ENCODE data around the gene OBSL1.
A peak's percentile ranks its signal among the peaks of the same experiment; 100 is the strongest.

Gene OBSL1

DNA sequence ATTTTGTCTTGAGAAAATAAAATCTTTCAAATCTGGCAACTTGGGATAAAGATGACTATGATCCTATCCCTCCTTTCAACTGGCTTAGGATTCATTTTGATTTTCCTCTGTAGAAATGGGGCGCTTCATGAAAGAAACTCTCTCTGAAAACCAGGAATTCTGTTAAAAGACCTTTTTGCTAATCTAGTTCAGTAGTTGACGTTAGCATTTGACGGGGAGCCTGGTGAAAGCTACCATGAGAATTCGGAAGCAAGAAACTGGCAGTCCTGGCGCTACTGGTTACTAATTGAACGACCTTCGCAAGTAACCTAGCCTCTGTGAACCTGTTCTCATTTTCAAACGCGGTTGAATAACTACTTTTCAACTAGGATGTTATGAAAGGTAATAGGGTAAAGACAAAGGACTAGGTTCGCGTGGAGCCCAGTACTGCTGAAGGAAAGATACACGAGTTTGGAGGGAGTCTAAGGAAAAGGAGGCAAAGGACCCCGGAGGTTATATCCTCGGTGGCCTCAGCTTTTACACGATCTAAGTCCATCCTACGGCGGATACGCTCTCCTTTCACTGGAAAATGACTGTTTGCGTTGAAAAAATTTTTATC, 25.7 kb upstream of the OBSL1 start:
- DNase-seq (ENCODE audit: low read depth), result peak; percentile 23

DNA sequence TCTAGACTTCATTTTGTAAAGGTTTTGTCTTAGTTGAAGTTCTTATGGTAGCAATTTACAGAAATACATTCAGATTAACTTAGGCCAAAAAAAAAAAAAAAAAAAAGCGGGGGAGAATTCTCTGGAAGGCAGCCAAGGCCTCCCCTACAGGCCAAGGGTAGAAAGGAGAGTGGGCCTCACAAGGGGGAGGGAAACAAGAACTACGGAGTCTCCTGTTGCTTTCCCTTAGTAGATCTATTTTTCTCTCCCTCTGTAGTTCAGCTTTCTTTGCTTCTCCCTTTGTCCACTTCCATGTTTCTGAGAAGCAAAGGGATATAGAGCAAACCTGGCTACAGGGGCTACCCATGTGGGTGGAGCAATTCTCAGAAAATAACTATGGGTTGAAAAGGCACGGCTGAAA, 23.9 kb upstream of the OBSL1 start:
- peak; percentile 69 for DNase-seq (ENCODE audit: low read depth)

DNA sequence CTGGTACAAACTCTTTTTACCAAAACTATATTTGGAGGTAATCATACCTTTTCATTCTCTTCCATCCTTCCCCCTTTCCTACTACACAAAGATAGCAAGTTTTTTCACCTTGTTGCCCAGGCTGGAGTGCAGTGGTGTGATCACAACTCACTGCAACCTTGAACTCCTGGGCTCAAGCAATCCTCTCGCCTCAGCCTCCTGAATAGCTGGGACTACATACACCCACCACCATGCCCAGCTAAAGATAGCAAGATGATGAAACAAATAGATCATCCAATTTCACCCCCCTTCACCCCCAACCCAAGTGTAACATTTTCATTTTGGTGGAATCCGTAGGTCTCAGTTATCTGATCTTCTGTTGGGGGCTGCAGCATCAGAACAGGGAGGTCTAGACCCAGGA, 21.8 kb upstream of the OBSL1 start:
- no peak for DNase-seq (ENCODE audit: low read depth)

DNA sequence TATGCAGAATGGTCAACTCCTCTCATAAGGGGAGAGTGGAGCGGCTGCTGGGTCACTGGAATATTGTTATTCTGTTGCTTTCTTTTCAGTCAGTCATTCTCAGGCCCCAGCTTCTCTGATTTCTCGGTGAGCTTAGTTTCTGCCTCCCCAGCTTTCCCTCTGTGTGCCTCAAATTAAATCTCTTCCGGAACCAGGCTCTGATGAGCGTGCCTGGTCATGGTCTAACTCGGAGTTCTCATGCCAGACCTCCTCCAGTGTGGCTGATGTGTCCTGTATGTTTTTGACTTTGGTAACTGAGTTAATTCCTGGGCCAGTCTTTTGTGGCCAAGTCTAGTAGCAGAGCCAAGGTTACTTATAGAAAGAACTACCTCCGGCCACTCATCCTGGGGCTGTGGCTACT, 21.4 kb upstream of the OBSL1 start:
- no peak for DNase-seq (ENCODE audit: low read depth)

DNA sequence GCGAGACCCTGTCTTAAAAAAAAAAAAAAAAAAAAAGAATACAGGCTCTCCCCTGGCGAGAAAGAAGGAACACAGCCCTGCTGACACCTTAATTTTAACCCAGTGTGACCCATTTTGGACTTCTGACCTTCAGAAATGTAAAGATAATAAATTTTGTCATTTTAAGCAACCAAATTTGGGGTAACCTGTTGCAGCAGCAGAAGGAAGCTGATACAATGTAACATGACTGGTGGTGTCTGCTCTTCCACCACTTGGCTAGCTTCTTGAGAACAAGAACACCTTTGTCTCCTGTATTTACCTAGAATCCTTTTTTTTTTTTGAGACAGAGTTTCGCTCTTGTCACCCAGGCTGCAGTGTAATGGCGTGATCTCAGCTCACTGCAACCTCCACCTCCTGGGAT, 19.8 kb upstream of the OBSL1 start:
- DNase-seq (ENCODE audit: low read depth), result no peak

DNA sequence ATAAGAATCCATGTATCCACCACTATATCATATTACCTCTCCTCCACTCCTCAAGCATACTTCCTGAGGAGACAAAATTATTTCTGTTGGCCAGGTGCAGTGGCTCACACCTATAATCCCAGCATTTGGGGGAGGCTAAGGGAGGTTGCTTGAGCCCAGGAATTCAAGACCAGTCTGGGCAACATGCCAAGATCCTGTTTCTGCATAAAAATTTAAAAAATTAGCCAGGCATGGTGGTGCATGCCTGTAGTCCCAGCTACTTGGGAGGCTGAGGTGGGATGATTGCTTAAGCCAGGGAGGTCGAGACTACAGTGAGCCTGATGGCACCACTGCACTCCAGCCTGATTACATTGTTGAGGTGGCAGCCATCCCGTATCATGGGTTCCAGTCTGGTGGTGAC, 10.0 kb upstream of the OBSL1 start:
- no peak for DNase-seq (ENCODE audit: low read depth)

DNA sequence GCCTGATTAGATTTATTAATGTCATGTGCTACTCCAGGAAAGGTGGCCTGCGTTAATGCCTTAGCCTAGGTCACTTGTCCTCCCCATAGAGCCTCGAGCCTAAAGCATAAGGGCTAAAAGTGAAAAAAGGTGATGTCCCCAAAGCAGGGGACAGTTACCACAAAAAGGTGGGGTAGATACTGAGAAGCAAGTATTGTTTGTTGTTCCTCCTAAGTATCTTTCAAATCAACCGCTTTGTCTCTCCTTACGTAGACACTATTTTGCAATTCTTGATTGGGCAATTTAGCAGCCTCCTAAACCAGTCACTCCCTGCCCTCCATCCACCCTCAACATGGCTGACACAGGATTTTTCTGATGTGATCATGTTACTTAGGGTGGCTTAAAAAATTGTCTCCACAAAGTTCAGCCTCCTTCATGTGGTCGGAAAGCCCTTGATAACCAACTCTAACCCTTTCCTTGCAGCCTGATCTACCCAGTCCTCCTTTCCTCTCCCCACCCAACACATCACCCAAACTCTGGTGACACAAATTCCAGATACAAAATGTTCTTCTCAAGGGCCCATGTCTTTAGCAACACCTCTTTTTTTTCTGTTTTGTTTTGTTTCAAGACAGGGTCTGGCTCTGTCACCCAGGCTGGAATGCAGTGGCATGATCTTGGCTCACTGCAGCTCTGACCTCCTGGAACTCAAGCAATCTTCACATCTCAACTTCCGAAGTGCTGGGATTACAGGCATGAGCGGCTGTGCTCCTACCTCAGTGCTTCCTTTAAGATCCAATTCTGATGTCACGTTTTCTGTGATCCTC, 7.7 kb upstream of the OBSL1 start:
- peak; percentile 93 for DNase-seq (ENCODE audit: low read depth)

DNA sequence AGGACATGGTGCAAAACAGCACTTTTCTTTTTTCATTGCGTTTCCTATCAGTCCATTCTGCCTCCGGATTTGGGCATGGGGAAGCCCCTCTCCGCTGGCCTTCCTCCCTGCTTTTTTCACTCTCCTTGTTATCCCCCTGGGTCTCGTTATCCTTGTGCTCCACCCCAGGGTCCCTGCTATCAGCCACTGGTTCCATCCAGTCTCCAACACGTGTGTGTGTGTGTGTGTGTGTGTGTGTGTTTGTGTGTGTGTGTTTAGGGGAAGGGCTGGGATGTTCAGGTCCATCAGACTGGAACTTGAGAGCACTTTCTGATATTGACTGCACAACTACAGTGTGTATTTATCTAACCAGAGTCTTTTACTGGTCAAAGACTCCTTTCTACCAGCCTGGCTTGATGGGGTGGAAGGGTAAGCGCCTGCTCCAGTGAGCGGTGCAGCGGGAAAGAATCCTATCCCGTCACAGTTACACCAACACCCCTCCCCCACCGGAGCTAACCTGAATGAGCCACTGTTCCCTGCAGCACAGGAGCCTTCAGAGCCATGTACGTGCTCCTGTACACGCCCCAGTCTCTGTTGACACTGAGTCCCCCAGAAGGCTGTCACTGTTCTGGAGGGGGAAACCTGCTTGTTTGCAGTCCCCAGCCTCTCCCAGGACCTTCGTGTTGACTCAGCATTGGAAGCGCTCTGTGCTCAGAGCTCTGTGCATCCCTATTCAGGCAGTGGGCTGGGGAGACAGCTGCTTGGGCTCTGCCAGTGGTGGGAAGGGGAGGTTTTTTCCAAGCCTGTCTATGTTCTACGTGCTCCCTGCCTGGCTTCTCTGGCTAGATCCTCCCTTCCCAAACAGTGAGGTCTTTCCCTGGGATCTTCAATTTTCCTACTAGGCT, 5.4 kb upstream of the OBSL1 start:
- DNase-seq (ENCODE audit: low read depth), result no peak

DNA sequence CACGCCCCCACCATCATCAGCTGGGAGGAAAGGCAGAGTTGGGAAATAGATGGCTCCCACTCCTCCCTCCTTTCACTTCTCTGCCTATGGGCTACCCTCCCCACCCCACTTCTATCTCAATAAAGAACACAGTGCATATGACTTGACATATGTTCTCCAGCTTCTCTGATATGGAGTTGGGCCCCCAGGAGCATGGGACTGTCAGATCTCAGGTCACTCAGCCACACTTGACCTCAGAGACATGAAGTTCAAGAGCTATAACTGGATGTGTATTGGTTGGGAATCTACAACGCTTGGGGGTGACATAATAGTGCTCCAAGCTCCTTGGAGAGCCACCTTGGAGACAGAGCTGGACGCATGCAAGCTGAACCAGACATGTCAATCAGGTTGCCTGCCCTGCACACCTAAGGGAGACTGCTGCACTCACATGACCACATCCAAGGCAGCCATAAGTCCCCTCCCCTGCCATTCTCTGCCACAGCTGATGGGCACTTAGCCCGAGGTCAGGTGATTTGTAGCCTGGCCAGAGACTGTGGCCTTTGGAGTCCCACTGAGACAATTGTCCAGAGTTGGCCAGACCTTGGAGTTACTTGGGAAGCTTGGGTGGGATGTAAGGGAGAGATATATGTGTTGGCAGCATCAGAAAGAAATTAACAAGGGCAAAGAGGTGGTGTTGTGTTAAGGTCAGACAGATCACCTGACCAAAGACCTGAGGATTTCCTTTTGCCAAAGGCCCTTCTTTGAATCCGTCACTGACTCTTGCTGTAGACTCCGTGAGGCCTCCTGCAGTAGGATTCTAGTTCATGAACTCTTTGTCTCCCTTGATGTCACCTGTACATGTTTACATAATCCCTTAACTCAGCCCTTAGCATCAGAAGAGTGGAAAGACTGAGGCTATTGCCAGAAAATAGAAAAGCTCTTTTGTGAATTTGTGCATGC, 4.5 kb upstream of the OBSL1 start:
- no peak for DNase-seq (ENCODE audit: low read depth)

DNA sequence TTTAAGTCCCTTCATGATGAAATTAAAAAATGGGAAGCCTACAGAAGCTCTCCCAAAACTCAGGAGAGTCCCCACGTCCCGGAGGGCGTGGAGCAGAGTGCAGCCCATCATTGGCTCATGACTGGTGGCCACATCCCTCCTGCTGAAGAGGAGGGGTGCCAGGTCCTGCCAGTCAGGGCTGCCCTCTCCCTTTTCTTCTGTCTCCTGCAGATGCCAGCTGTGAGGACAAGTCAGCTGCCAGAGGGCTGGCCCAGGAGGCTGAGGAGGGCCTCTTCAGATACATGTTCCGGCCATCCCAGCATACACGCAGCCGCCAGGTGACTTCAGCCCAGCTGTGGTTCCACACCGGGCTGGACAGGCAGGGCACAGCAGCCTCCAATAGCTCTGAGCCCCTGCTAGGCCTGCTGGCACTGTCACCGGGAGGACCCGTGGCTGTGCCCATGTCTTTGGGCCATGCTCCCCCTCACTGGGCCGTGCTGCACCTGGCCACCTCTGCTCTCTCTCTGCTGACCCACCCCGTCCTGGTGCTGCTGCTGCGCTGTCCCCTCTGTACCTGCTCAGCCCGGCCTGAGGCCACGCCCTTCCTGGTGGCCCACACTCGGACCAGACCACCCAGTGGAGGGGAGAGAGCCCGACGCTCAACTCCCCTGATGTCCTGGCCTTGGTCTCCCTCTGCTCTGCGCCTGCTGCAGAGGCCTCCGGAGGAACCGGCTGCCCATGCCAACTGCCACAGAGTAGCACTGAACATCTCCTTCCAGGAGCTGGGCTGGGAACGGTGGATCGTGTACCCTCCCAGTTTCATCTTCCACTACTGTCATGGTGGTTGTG, 3.4 kb upstream of the OBSL1 start:
- no peak for DNase-seq (ENCODE audit: low read depth)

DNA sequence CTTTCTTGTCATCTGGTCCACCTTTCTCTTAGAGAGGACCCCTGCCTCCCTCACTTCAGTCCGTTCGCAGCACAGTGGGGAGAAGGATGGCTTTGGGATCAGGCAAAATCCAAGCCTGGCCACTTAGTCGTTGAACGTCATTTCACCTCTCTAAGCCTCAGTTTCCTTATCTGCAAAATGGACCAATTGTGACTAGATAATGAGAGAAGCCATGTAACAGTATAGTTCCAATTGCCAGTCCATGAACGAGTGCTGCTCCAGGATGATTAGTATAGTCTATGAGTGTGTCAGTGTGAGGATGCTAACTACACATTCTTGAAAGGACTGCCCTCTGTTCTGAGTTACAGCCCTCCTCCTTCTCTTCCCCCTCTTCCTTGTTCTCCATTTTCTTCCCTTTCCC, 1.8 kb upstream of the OBSL1 start:
- no peak for DNase-seq (ENCODE audit: low read depth)

DNA sequence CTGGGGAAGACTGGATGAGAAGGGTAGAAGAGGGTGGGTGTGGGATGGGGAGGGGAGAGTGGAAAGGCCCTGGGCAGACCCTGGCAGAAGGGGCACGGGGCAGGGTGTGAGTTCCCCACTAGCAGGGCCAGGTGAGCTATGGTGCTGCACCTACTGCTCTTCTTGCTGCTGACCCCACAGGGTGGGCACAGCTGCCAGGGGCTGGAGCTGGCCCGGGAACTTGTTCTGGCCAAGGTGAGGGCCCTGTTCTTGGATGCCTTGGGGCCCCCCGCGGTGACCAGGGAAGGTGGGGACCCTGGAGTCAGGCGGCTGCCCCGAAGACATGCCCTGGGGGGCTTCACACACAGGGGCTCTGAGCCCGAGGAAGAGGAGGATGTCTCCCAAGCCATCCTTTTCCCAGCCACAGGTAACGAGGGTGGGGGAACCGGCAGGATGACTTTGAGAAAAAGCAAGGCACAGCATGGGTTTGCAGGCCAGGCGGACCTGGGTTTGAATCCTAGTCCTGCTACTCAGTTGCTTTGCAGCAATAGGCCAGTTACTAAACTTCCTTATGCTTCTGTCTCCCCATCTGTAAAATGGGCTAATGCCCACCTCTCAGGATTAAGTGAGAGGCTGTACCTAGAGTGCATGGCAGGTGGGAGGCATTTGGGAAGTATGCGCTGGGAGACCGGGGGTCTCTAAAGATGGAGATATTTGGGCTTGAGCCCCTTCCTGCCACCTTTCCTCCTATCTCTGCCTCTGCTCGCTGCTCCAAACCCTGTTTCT, 1.1 kb upstream of the OBSL1 start, which contains the start of gene INHA:
Gene INHA (plus strand): TSS at position 74 of the 765 bp plus-strand sequence. CDS start 65 bp downstream, at position 139.
- DNase-seq (ENCODE audit: low read depth), result no peak

DNA sequence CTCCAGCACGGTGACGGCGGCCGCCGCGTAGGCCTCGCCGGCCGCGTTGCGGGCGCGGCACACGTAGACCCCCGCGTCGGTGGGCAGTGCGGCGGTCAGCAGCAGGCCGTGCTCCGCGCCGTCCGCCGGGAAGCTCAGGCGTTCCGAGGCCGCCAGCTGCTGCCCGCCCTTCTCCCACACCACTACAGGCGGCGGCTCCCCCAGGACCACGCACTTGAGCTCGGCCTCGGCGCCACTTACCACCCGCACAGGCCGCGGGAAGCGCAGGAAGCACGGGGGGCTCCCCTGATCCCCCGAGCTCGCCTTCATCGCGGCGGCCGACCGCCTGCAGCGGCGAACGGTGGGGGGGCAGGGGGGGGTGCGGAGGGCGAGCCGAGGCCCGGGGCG, 422 bp downstream of the OBSL1 start:
- no peak for DNase-seq (ENCODE audit: low read depth)

DNA sequence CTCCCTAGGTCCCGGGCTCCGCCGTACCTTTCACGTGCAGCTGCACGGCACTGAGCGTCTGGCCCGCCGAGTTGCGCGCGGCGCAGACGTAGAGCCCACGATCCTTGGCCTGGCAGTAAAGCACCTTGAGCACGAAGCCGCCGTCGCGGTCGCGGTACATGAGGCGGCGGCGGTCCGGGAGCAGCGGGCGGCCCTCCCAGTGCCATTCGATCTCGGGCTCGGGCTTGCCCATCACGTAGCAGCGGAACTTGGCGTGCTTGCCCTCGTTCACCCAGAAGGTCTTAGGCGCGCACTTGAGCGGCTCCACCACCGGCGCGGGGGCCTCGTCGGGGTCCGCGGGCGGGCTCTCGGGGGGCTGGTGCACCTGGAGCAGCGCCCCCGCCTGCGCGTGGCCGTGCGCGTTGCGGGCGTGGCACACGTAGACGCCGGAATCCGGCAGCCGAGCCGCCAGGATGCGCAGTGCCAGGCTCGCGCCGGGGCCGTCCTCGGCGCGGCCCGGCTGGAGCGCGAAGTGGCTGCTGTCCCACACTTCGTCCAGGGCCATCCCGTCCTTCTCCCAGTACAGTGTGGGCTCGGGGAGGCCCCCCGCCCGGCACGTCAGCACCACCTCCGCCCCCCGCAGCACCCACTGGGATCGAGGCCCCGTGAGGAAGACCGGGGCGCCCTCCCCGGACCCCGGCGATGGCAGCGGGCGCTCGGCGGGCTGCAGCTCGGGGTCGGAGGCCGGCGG, 980 bp downstream of the OBSL1 start:
- DNase-seq (ENCODE audit: low read depth), result no peak

DNA sequence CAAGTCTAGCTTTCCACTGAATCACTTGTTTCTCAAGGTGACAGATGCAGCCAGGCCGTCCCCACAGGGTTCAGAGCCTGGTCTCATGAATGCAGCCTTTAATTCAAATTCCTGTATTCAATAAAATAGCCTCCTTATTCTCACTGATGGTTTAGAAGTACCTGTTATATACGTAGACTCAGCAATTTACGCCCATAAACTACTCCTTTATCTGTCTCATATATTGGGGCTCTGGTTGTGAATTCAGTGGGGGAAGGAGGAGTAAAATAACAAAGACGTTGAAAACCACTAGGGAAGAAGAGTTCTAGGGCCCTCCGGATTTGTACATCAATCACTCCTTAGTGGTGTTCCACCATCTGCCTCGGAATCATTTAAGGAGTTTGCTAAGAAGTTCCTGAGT, 1.7 kb downstream of the OBSL1 start:
- no peak for DNase-seq (ENCODE audit: low read depth)

DNA sequence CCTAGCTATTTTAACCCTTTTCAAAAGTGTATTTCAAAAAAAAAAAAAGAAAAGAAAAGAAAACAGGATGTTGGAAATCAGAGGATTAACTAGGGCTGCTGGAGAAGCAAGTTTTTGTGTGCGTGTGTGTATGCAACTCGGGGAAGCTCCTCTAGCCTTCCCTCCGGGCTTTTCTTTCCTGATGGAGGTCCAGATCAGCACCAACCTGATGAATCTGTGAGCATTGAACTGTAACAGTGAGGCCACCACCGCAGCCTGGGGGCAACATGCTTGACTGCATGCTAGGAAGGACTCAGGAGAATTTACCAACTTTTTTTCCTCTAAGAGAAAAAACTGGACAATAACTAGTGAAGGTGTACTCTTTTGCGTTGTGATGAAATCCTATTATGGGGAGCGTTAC, 2.3 kb downstream of the OBSL1 start:
- no peak for DNase-seq (ENCODE audit: low read depth)

DNA sequence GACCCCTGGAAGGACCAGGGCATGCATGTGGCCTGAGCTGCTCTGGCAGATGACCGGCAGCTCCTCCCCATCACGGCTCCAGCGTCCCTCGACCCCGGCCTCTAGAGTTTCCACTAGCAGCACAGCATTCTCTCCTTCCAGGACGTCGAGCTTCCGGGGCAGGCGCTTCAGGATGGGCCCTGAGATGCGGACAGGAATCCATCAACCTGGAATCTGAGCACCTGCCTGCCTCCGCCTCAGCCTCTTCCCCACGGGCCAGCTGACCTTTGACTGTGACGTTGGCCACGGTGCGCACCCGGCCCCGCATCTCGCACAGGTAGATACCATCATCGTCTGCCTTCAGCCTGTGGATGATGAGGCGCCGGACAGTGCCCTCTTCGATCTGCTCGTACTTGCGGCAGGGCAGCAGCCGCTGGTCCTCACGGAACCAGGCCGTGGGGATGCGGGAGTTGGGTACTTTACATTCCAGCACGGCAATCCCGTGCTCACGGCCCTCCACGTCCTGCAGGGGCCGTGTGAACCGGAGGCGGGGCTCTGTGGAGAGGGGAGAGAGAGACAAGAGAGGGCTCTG, 3.5 kb downstream of the OBSL1 start:
- DNase-seq (ENCODE audit: low read depth), result no peak

DNA sequence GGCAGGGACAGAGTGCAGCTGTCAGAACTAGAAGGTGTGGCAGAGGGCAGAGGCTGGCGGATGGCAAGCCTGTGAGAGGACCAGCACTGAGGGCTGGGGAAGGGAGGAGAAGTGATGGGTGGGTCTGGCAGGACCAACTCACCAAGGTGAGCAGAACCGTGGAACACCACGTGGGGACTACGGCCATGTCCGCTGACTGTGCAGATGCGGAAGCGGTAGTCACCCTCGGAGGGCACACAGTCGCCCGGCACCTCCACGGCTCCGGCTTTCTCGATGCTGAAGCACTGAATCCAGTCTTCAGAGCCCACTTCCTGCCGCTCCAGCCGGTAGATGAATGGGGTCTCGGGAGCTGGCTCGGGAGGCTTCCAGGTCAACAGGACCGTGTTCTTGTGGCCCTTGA, 4.2 kb downstream of the OBSL1 start:
- no peak for DNase-seq (ENCODE audit: low read depth)

DNA sequence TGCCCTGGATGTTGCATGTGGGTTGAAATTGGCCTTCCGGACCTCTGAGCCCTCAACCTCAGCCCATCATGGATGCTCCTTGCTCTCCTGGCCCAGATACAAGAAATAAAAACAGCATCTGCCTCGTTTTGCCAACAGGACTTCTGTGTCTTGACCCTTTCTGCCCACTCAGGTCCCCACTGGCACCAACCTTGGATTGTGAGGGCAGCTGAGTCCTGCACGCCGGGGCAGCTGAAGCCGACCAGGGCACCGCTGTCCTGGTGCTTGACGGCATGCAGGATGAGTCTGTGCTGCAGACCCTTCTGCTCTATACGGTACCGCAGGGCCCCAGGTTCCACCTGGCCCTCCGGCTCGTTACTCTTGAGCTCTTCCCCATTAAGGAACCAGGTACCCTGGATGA, 4.7 kb downstream of the OBSL1 start:
- no peak for DNase-seq (ENCODE audit: low read depth)

Measured in amniotic epithelial cell (primary cell).